Measurements from ENCODE around the gene RALGAPA2. TPM values are rescaled to one million over a fixed set of nuclear protein-coding genes. Genes with fewer than 3 reads are reported as not detected.

Gene RALGAPA2
- total and polyA plus RNA-seq, 2 donors from 2014 or later: 5.9 to 66.7 TPM

GRCh38 chr20:20679316-20679715, 33.1 kb downstream of the RALGAPA2 start:
- Histone ChIP-seq H3K9ac (ENCODE audit: low read length in 3 of 3) (no peak overlapping the region), H3K27me3 (ENCODE audit: control insufficient read depth, insufficient read depth, low read length) (no peaks in the 10 kb centered on the region), H3K36me3 (ENCODE audit: control insufficient read depth in 2 of 3, insufficient read depth in 3 of 3, low read length in 3 of 3) (peaks cover 0 to 2% (median 0%) of the 10 kb centered on the region in 3 donors), H3K27ac (ENCODE audit: low read depth in 2 of 2, low read length in 2 of 2) (no peak overlapping the region), H3K4me3 (ENCODE audit: low read length in 3 of 3) (no peak overlapping the region), H3K4me1 (ENCODE audit: control insufficient read depth in 2 of 3, insufficient read depth in 2 of 3, low read depth in 1 of 3, low read length in 3 of 3) (peaks cover 0 to 5% (median 0%) of the 10 kb centered on the region in 3 donors), H3K9me3 (ENCODE audit: control insufficient read depth in 2 of 3, insufficient read depth in 1 of 3, low read length in 3 of 3) (no peaks in the 10 kb centered on the region)
- intact Hi-C loops (cut with DNase I): no loop called here
- DNase-seq (no peak), FAIRE-seq (no peak)
- no peak for TF ChIP-seq CTCF (IDR thresholded peaks at IDR 0.05; ENCODE audit: borderline replicate concordance, extremely low read depth, insufficient read depth)

GRCh38 chr20:20677186-20677585, 35.3 kb downstream of the RALGAPA2 start:
- H3K27me3 ChIP-seq (ENCODE audit: control insufficient read depth, insufficient read depth, low read length): no peaks in the 10 kb centered on the region
- intact Hi-C loops (cut with DNase I): no loop called here
- no peak overlapping the region for H3K9ac ChIP-seq (ENCODE audit: low read length in 3 of 3)
- no peaks in the 10 kb centered on the region for H3K9me3 ChIP-seq (ENCODE audit: control insufficient read depth in 2 of 3, insufficient read depth in 1 of 3, low read length in 3 of 3)
- peaks cover 0 to 2% (median 0%) of the 10 kb centered on the region in 3 donors for H3K36me3 ChIP-seq (ENCODE audit: control insufficient read depth in 2 of 3, insufficient read depth in 3 of 3, low read length in 3 of 3)
- no peaks in the 10 kb centered on the region for H3K4me1 ChIP-seq (ENCODE audit: control insufficient read depth in 2 of 3, insufficient read depth in 2 of 3, low read depth in 1 of 3, low read length in 3 of 3)
- H3K27ac ChIP-seq (ENCODE audit: low read depth in 2 of 2, low read length in 2 of 2): no peak overlapping the region
- H3K4me3 ChIP-seq (ENCODE audit: low read length in 3 of 3): no peak overlapping the region
- FAIRE-seq: no peak
- TF ChIP-seq CTCF (IDR thresholded peaks at IDR 0.05; ENCODE audit: borderline replicate concordance, extremely low read depth, insufficient read depth): no peak
- no peak for DNase-seq

- FAIRE-seq: no peak
- Histone ChIP-seq H3K9me3 (ENCODE audit: control insufficient read depth in 2 of 3, insufficient read depth in 1 of 3, low read length in 3 of 3) (no peaks in the 10 kb centered on the region), H3K27ac (ENCODE audit: low read depth in 2 of 2, low read length in 2 of 2) (no peak overlapping the region), H3K36me3 (ENCODE audit: control insufficient read depth in 2 of 3, insufficient read depth in 3 of 3, low read length in 3 of 3) (no peaks in the 10 kb centered on the region), H3K4me1 (ENCODE audit: control insufficient read depth in 2 of 3, insufficient read depth in 2 of 3, low read depth in 1 of 3, low read length in 3 of 3) (no peaks in the 10 kb centered on the region), H3K4me3 (ENCODE audit: low read length in 3 of 3) (no peak overlapping the region), H3K9ac (ENCODE audit: low read length in 3 of 3) (no peak overlapping the region), H3K27me3 (ENCODE audit: control insufficient read depth, insufficient read depth, low read length) (no peaks in the 10 kb centered on the region)
- intact Hi-C loops (cut with DNase I): no loop called here
- no peak for DNase-seq
- TF ChIP-seq CTCF (IDR thresholded peaks at IDR 0.05; ENCODE audit: borderline replicate concordance, extremely low read depth, insufficient read depth): no peak
These were observed 43.8 kb downstream of the RALGAPA2 start for GRCh38 chr20:20668639-20669038.

GRCh38 chr20:20666359-20666758, 46.1 kb downstream of the RALGAPA2 start:
- no peak overlapping the region for H3K4me3 ChIP-seq (ENCODE audit: low read length in 3 of 3)
- no peaks in the 10 kb centered on the region for H3K9me3 ChIP-seq (ENCODE audit: control insufficient read depth in 2 of 3, insufficient read depth in 1 of 3, low read length in 3 of 3)
- no peak for TF ChIP-seq CTCF (IDR thresholded peaks at IDR 0.05; ENCODE audit: borderline replicate concordance, extremely low read depth, insufficient read depth)
- H3K27ac ChIP-seq (ENCODE audit: low read depth in 2 of 2, low read length in 2 of 2): no peak overlapping the region
- intact Hi-C loops (cut with DNase I): no loop called here
- no peak for FAIRE-seq
- H3K4me1 ChIP-seq (ENCODE audit: control insufficient read depth in 2 of 3, insufficient read depth in 2 of 3, low read depth in 1 of 3, low read length in 3 of 3): no peaks in the 10 kb centered on the region
- no peak overlapping the region for H3K9ac ChIP-seq (ENCODE audit: low read length in 3 of 3)
- H3K36me3 ChIP-seq (ENCODE audit: control insufficient read depth in 2 of 3, insufficient read depth in 3 of 3, low read length in 3 of 3): no peaks in the 10 kb centered on the region
- no peaks in the 10 kb centered on the region for H3K27me3 ChIP-seq (ENCODE audit: control insufficient read depth, insufficient read depth, low read length)
- peak in 1 of 5 donors; percentile 8 for DNase-seq

All from kidney (tissue), 14 donors.